HepG2 (cell line): Measurements from ENCODE around the gene TMEM129. TPM values are rescaled to one million over a fixed set of nuclear protein-coding genes. Genes with fewer than 3 reads are reported as not detected.

ENCODE experiments used
- AGO2 ChIP-seq: fragments of 200-400 bp; formaldehyde crosslinking; optimal IDR thresholded peaks from 2 replicates; pipeline ENCODE3; 2017; ENCODE audit warnings: mild to moderate bottlenecking, low read depth, low read length, moderate library complexity
- CENPX ChIP-seq: sonication (generic); formaldehyde crosslinking; IDR thresholded peaks from 2 replicates; pipeline ENCODE4 v1.9.0; 2021; ENCODE audit warnings: mild to moderate bottlenecking, missing genetic modification reagents, moderate library complexity
- ELK4 ChIP-seq: sonication (generic); formaldehyde crosslinking; IDR thresholded peaks from 2 replicates; pipeline ENCODE4 v1.9.0; 2021; ENCODE audit warnings: missing genetic modification reagents, borderline replicate concordance
- FLYWCH1 ChIP-seq: sonication (generic); formaldehyde crosslinking; IDR thresholded peaks from 2 replicates; pipeline ENCODE4 v1.8.1; 2023; ENCODE audit warnings: mild to moderate bottlenecking, missing genetic modification reagents
- FOXK2 ChIP-seq: fragments of 450-650 bp; IDR thresholded peaks from 2 replicates; pipeline ENCODE4 v1.6.1; 2016
- HES4 ChIP-seq: sonication (generic); formaldehyde crosslinking; IDR thresholded peaks from 2 replicates; pipeline ENCODE4 v1.9.0; 2021; ENCODE audit warnings: mild to moderate bottlenecking, missing genetic modification reagents, borderline replicate concordance
- HNRNPLL ChIP-seq: fragments of 200-400 bp; formaldehyde crosslinking; IDR thresholded peaks from 2 replicates; pipeline ENCODE4 v1.6.1; 2017; ENCODE audit warnings: mild to moderate bottlenecking, low read depth, low read length; ENCODE audit not compliant: poor library complexity, severe bottlenecking
- HOXD1 ChIP-seq: sonication (generic); formaldehyde crosslinking; IDR thresholded peaks from 2 replicates; pipeline ENCODE4 v1.5.0; 2020; ENCODE audit warnings: missing genetic modification reagents
- MBNL3 ChIP-seq: fragments of 250-450 bp; sonication (Bioruptor Pico); conservative IDR thresholded peaks from 2 replicates; pipeline ENCODE4 v1.8.0; 2022; ENCODE audit warnings: mild to moderate bottlenecking, inconsistent platforms
- NFYB ChIP-seq: sonication (generic); formaldehyde crosslinking; IDR thresholded peaks from 2 replicates; pipeline ENCODE4 v1.4.0; 2020; ENCODE audit warnings: missing genetic modification reagents
- POLR2AphosphoS5 ChIP-seq: IDR thresholded peaks from 2 replicates; pipeline ENCODE4 v1.6.1; 2012; ENCODE audit warnings: low read depth, low read length
- RFX1 ChIP-seq: fragments of 450-650 bp; IDR thresholded peaks from 2 replicates; pipeline ENCODE4 v1.6.1; 2017
- SALL2 ChIP-seq: sonication (generic); formaldehyde crosslinking; IDR thresholded peaks from 2 replicates; pipeline ENCODE4 v1.8.1; 2023; ENCODE audit warnings: mild to moderate bottlenecking, missing genetic modification reagents, inconsistent platforms
- SP140L ChIP-seq: sonication (generic); formaldehyde crosslinking; IDR thresholded peaks from 2 replicates; pipeline ENCODE4 v1.4.0; 2020; ENCODE audit warnings: missing genetic modification reagents, borderline replicate concordance
- TBX3 ChIP-seq: fragments of 450-650 bp; IDR thresholded peaks from 2 replicates; pipeline ENCODE4 v1.6.1; 2017; ENCODE audit warnings: antibody characterized with exemption, mild to moderate bottlenecking, inconsistent platforms, borderline replicate concordance
- TCF12 ChIP-seq, 2 experiments: fragments of 450-650 bp in 1 of 2; sonication (generic) in 1 of 2; formaldehyde crosslinking in 1 of 2; IDR thresholded peaks; 2 replicates each; pipeline versions ENCODE4 v1.6.1 to v1.8.0; 2017 to 2022; ENCODE audit warnings: antibody characterized with exemption in 1 of 2, mild to moderate bottlenecking in 1 of 2, missing genetic modification reagents in 1 of 2, moderate library complexity in 1 of 2
- ZBTB8A ChIP-seq: sonication (generic); formaldehyde crosslinking; IDR thresholded peaks from 2 replicates; pipeline ENCODE4 v1.4.0; 2020; ENCODE audit warnings: mild to moderate bottlenecking, low read depth, missing genetic modification reagents, borderline replicate concordance
- ZFP1 ChIP-seq: IDR thresholded peaks from 2 replicates; pipeline ENCODE4 v1.6.1; 2016
- ZFP41 ChIP-seq: sonication (generic); formaldehyde crosslinking; IDR thresholded peaks from 2 replicates; pipeline ENCODE4 v1.4.0; 2020; ENCODE audit warnings: mild to moderate bottlenecking, missing genetic modification reagents, borderline replicate concordance
- ZNF331 ChIP-seq: sonication (generic); formaldehyde crosslinking; IDR thresholded peaks from 2 replicates; pipeline ENCODE4 v1.4.0; 2020; ENCODE audit warnings: missing genetic modification reagents
- ZNF337 ChIP-seq: sonication (generic); formaldehyde crosslinking; IDR thresholded peaks from 2 replicates; pipeline ENCODE4 v1.5.1; 2020; ENCODE audit warnings: missing genetic modification reagents, low read depth, mild to moderate bottlenecking, borderline replicate concordance
- ZNF629 ChIP-seq: sonication (generic); formaldehyde crosslinking; conservative IDR thresholded peaks from 2 replicates; pipeline ENCODE4 v1.5.0; 2020; ENCODE audit warnings: missing genetic modification reagents
- ZNF678 ChIP-seq: sonication (generic); formaldehyde crosslinking; IDR thresholded peaks from 2 replicates; pipeline ENCODE4 v1.4.0; 2020; ENCODE audit warnings: mild to moderate bottlenecking, missing genetic modification reagents
- ZNF766 ChIP-seq: sonication (generic); formaldehyde crosslinking; IDR thresholded peaks from 2 replicates; pipeline ENCODE4 v1.5.0; 2020; ENCODE audit warnings: missing genetic modification reagents, borderline replicate concordance
- ZSCAN22 ChIP-seq: sonication (generic); formaldehyde crosslinking; IDR thresholded peaks from 2 replicates; pipeline ENCODE4 v1.4.0; 2020; ENCODE audit warnings: mild to moderate bottlenecking, missing genetic modification reagents
- polyA plus RNA-seq, 8 experiments: library from polyadenylated mRNA; depleted of rRNA in 3 of 8; stranded (reverse) in 7 of 8; unstranded in 1 of 8; fragments of >200 nt; fragmentation: Illumina TruSeq in 4 of 8; extraction: Trizol in 4 of 8; gene quantifications; 2 replicates each; pipeline versions ENCODE4 v1.2.1 to v1.2.3, GENCODE V29; 2011 to 2016; ENCODE audit warnings: low read depth in 4 of 8, missing spikeins in 1 of 8, mixed read lengths in 1 of 8; ENCODE audit not compliant: insufficient read depth in 1 of 8
- total RNA-seq, 5 experiments: library from RNA; depleted of rRNA; stranded (reverse); fragments of >200 nt; fragmentation: Illumina TruSeq; extraction: Trizol; gene quantifications; 2 replicates each; pipeline ENCODE4 v1.2.3, GENCODE V29; 2016; ENCODE audit warnings: low read depth in 1 of 5
- TF ChIP-seq, protein P1 (sequence below): sonication (generic); formaldehyde crosslinking; IDR thresholded peaks from 2 replicates; pipeline ENCODE4 v1.8.0; 2022; ENCODE audit warnings: mild to moderate bottlenecking, missing genetic modification reagents, borderline replicate concordance
- TF ChIP-seq, protein P2 (sequence below): sonication (generic); formaldehyde crosslinking; IDR thresholded peaks from 2 replicates; pipeline ENCODE4 v1.4.0; 2020; ENCODE audit warnings: missing genetic modification reagents

Gene TMEM129
- total and polyA plus RNA-seq, 2 of the 13 experiments (the other 11 are each of a cell fraction or from before 2014, with no cell fraction given) = 19.0 to 25.8 TPM

GRCh38 chr4:1712216-1713002 lies 8.7 kb downstream of the TMEM129 start, which contains the start of gene SLBP (continued):
- TF ChIP-seq CENPX (CRISPR knock-in tag) (no peak), ELK4 (peak; percentile 89; the same call in 1 of the 2 replicates), AGO2 (no peak), ZBTB8A (CRISPR knock-in tag) (peak; percentile 60; the same call in 1 of the 2 replicates), ZNF678 (no peak; the same call in none of the 2 replicates), NFYB (peak; percentile 87), SP140L (CRISPR knock-in tag) (peak; percentile 82; the same call in 1 of the 2 replicates), SALL2 (CRISPR knock-in tag) (peak; percentile 99), HOXD1 (CRISPR knock-in tag) (peak; percentile 96), MBNL3 (CRISPR knock-in tag) (no peak), HES4 (CRISPR knock-in tag) (peak; percentile 89), FOXK2 (peak; percentile 38; the same call in 1 of the 2 replicates), RFX1 (no peak), HNRNPLL (peak; percentile 44), ZSCAN22 (peak; percentile 80; the same call in 1 of the 2 replicates), ZFP1 (CRISPR knock-in tag) (peak; percentile 79; the same call in 1 of the 2 replicates), ZNF629 (CRISPR knock-in tag) (peak; percentile 62), TBX3 (peak; percentile 59; the same call in 1 of the 2 replicates), TCF12 (IDR thresholded peaks at IDR 0.05) (no peak), TCF12 (CRISPR knock-in tag; IDR thresholded peaks at IDR 0.05) (peak; percentile 63; the same call in 1 of the 2 replicates), ZNF337 (CRISPR knock-in tag) (peak; percentile 80; the same call in 1 of the 2 replicates), POLR2AphosphoS5 (peak; percentile 71), FLYWCH1 (peak; percentile 92), ZFP41 (CRISPR knock-in tag) (peak; percentile 95; the same call in 1 of the 2 replicates), ZNF766 (peak; percentile 96), ZNF331 (CRISPR knock-in tag) (peak; percentile 91)
- TF ChIP-seq, protein P1, sequence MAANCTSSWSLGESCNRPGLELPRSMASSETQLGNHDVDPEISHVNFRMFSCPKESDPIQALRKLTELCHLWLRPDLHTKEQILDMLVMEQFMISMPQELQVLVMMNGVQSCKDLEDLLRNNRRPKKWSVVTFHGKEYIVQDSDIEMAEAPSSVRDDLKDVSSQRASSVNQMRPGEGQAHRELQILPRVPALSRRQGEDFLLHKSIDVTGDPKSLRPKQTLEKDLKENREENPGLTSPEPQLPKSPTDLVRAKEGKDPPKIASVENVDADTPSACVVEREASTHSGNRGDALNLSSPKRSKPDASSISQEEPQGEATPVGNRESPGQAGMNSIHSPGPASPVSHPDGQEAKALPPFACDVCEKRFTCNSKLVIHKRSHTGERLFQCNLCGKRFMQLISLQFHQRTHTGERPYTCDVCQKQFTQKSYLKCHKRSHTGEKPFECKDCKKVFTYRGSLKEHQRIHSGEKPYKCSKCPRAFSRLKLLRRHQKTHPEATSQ (CRISPR knock-in tag) = peak; percentile 96
- TF ChIP-seq, protein P2, sequence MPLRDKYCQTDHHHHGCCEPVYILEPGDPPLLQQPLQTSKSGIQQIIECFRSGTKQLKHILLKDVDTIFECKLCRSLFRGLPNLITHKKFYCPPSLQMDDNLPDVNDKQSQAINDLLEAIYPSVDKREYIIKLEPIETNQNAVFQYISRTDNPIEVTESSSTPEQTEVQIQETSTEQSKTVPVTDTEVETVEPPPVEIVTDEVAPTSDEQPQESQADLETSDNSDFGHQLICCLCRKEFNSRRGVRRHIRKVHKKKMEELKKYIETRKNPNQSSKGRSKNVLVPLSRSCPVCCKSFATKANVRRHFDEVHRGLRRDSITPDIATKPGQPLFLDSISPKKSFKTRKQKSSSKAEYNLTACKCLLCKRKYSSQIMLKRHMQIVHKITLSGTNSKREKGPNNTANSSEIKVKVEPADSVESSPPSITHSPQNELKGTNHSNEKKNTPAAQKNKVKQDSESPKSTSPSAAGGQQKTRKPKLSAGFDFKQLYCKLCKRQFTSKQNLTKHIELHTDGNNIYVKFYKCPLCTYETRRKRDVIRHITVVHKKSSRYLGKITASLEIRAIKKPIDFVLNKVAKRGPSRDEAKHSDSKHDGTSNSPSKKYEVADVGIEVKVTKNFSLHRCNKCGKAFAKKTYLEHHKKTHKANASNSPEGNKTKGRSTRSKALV = peak; percentile 81; the same call in 1 of the 2 replicates
